ENCODE measurements around the gene PXDC1. TPM values are rescaled to one million over a fixed set of nuclear protein-coding genes. Genes with fewer than 3 reads are reported as not detected.
A peak's percentile ranks its signal among the peaks of the same experiment; 100 is the strongest.

Gene PXDC1
- total RNA-seq, 6 experiments from 2014 or later = 50.5 to 250 (median 97.5) TPM

- DNase-seq = no peak
- peak overlapping the region in 1 of 3 donors; percentile 42 for H3K27ac ChIP-seq
- TF ChIP-seq CTCF (IDR thresholded peaks at IDR 0.05) (no peak), POLR2A (IDR thresholded peaks at IDR 0.05) (no peak)
- H3K27me3 ChIP-seq = no peaks in the 10 kb centered on the region
- no CpG with 5 or more reads among the region's 12 CpGs for WGBS (ENCODE audit: insufficient coverage, low coverage, low lambda C conversion rate, missing lambda C conversion rate)
- no peaks in the 10 kb centered on the region for H3K36me3 ChIP-seq
- no peak for ATAC-seq
- intact Hi-C loops (cut with DNase I) = no loop called here
- no peaks in the 10 kb centered on the region for H3K9me3 ChIP-seq
- no peak overlapping the region for H3K4me3 ChIP-seq
- H3K4me1 ChIP-seq = peaks cover 0 to 37% (median 13%) of the 10 kb centered on the region in 4 donors
Measured at GRCh38 chr6:3784423-3784822, 32.9 kb upstream of the PXDC1 start.

- H3K4me1 ChIP-seq = peaks cover 0 to 27% (median 10%) of the 10 kb centered on the region in 4 donors
- ATAC-seq = no peak
- no peaks in the 10 kb centered on the region for H3K9me3 ChIP-seq
- peak overlapping the region in 1 of 3 donors; percentile 42 for H3K27ac ChIP-seq
- WGBS (ENCODE audit: insufficient coverage, low coverage, low lambda C conversion rate, missing lambda C conversion rate) = 72% methylated on average over 9 of the region's 17 CpGs
- no peaks in the 10 kb centered on the region for H3K27me3 ChIP-seq
- TF ChIP-seq POLR2A (IDR thresholded peaks at IDR 0.05) (no peak), CTCF (IDR thresholded peaks at IDR 0.05) (no peak)
- H3K36me3 ChIP-seq = no peaks in the 10 kb centered on the region
- DNase-seq = no peak
- H3K4me3 ChIP-seq = no peak overlapping the region
- intact Hi-C loops (cut with DNase I) = no loop called here
Measured at GRCh38 chr6:3782876-3783832, 31.6 kb upstream of the PXDC1 start.

- Histone ChIP-seq H3K9me3 (no peaks in the 10 kb centered on the region), H3K4me3 (no peak overlapping the region), H3K27me3 (no peaks in the 10 kb centered on the region), H3K27ac (no peak overlapping the region), H3K4me1 (peaks cover 0 to 12% (median 3%) of the 10 kb centered on the region in 4 donors), H3K36me3 (no peaks in the 10 kb centered on the region)
- intact Hi-C loops (cut with DNase I) = no loop called here
- TF ChIP-seq CTCF (IDR thresholded peaks at IDR 0.05) = no peak
- no peak for TF ChIP-seq POLR2A (IDR thresholded peaks at IDR 0.05)
- DNase-seq (no peak), ATAC-seq (no peak)
- WGBS (ENCODE audit: insufficient coverage, low coverage, low lambda C conversion rate, missing lambda C conversion rate) = 85% methylated on average over 8 of the region's 8 CpGs
Measured at GRCh38 chr6:3781504-3781903, 30.0 kb upstream of the PXDC1 start.

GRCh38 chr6:3779574-3779849 is 28.0 kb upstream of the PXDC1 start:
- Histone ChIP-seq H3K27me3 (no peaks in the 10 kb centered on the region), H3K27ac (no peak overlapping the region), H3K4me3 (no peak overlapping the region), H3K9me3 (no peaks in the 10 kb centered on the region), H3K36me3 (no peaks in the 10 kb centered on the region), H3K4me1 (peaks cover 0 to 4% (median 0%) of the 10 kb centered on the region in 4 donors)
- no peak for ATAC-seq
- TF ChIP-seq CTCF (IDR thresholded peaks at IDR 0.05) = no peak
- intact Hi-C loops (cut with DNase I) = no loop called here
- WGBS (ENCODE audit: insufficient coverage, low coverage, low lambda C conversion rate, missing lambda C conversion rate) = 83% methylated on average over 1 of the region's 6 CpGs
- no peak for DNase-seq

All from right lobe of liver (tissue), 6 donors.